GM21390 (cell line): ENCODE results near the gene EDEM3.

Experiments
- ATAC-seq: cut with Tn5 transposase; IDR thresholded peaks from one replicate; pipeline ENCODE4 v1.9.1; 2021; ENCODE audit not compliant: unreplicated experiment

The EDEM3 gene

GRCh38 chr1:184640505-184640904, 114.2 kb downstream of the EDEM3 start:
- ATAC-seq: no peak
